Activated CD8-positive, alpha-beta T cell treated with anti-CD3 and anti-CD28 coated beads, Interleukin-2, amount 10 ng/mL, durations not matched to agents 7 days and 5 days (primary cell): ENCODE results near the gene ARHGAP26. TPM values are rescaled to one million over a fixed set of nuclear protein-coding genes. Genes with fewer than 3 reads are reported as not detected.

Experiments
- ATAC-seq: fragments of 150-1000 bp; cut with Tn5 transposase; one replicate; pipeline ENCODE4 v1.10.0; 2021; ENCODE audit warnings: moderate library complexity
- CTCF ChIA-PET: fragments of 350-600 bp; sonication (Branson Sonifier 250); formaldehyde crosslinking; loops from one replicate; lab custom pipeline; 2021; ENCODE audit warnings: antibody characterized with exemption; lab: Charles Lee
- POLR2A ChIA-PET: fragments of 350-600 bp; sonication (Branson Sonifier 250); formaldehyde crosslinking; loops from one replicate; lab custom pipeline; 2021; ENCODE audit warnings: antibody characterized with exemption; lab: Charles Lee
- DNase-seq: peaks from one replicate; pipeline ENCODE4 v3.0.0-alpha.2; 2020
- H3K27ac Mint-ChIP-seq: one replicate; pipeline ENCODE4 v1.8.0; 2021; ENCODE audit warnings: mild to moderate bottlenecking, mixed read lengths
- H3K27me3 Mint-ChIP-seq: one replicate; pipeline ENCODE4 v1.8.0; 2021; ENCODE audit warnings: low read depth, mixed read lengths
- H3K36me3 Mint-ChIP-seq: one replicate; pipeline ENCODE4 v1.8.0; 2021; ENCODE audit warnings: low read depth, mixed read lengths
- H3K4me1 Mint-ChIP-seq: one replicate; pipeline ENCODE4 v1.8.0; 2021; ENCODE audit warnings: low read depth, mixed read lengths
- H3K4me3 Mint-ChIP-seq: one replicate; pipeline ENCODE4 v1.8.0; 2021; ENCODE audit warnings: mild to moderate bottlenecking, mixed read lengths
- H3K9me3 Mint-ChIP-seq: one replicate; pipeline ENCODE4 v1.8.0; 2022; ENCODE audit warnings: mixed read lengths; ENCODE audit not compliant: insufficient read depth
- total RNA-seq, 2 experiments: library from RNA; stranded (reverse); gene quantifications; one replicate each; pipeline ENCODE4 v1.2.3, GENCODE V29; 2021

Gene ARHGAP26
- total RNA-seq, 2 experiments from 2014 or later = 25.4 to 30.3 TPM

DNA sequence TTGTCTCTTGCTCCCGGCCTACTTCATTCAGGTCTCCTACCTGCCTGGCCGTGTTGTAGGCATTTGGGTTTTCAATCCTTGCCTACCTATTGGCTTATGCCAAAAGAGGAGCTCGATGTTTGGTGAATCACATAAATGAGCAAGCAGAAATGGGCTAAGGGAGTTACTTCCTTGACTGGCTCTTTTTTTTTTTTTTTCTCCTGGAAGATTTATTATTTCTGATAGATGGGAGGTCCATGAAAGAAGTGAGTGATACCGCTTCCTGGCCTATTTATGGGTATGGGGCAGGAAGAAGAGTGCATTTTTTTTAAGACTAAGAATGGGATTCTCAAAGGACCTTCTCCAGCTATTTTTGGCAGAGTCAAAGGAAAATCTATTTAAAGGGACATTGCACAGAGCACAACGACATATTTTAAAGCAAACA lies 294.1 kb downstream of the ARHGAP26 start:
- ChIA-PET POLR2A (no interaction called here), CTCF (no interaction called here)
- ATAC-seq = no peak
- H3K4me1 Mint-ChIP-seq = peaks cover 9% of the 10 kb centered on the region
- H3K27ac Mint-ChIP-seq = no peak overlapping the region
- H3K9me3 Mint-ChIP-seq = no peaks in the 10 kb centered on the region
- DNase-seq = no peak
- no peak overlapping the region for H3K4me3 Mint-ChIP-seq
- peaks cover 40% of the 10 kb centered on the region for H3K36me3 Mint-ChIP-seq
- H3K27me3 Mint-ChIP-seq = no peaks in the 10 kb centered on the region

DNA sequence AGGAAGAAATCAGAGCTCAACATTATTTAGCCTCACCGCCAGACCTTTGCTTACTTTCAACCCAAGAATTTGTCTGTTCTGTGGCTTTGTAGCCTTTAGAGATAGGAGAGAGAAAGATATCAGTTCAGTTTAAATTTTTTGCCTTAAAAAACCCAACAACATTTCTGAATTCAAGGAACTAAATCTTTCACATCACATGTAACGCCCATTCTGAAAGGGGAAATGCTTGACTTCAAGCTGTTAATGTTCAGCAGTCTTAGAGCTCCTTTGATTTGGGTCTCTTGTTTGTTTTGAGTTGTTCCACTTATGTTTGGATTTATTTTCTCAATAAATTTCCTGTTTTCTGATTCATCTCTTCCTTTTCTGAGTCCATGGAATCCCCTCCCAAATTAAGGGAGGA lies 294.5 kb downstream of the ARHGAP26 start:
- H3K36me3 Mint-ChIP-seq = peaks cover 42% of the 10 kb centered on the region
- ChIA-PET POLR2A (interaction anchor here (1.2 kb wide), 1 partner anchor 15 kb away, joined by 3 read pairs; no protein-coding TSS in a partner anchor), CTCF (no interaction called here)
- H3K9me3 Mint-ChIP-seq = no peaks in the 10 kb centered on the region
- H3K4me3 Mint-ChIP-seq = no peak overlapping the region
- DNase-seq (no peak), ATAC-seq (no peak)
- H3K4me1 Mint-ChIP-seq = peaks cover 9% of the 10 kb centered on the region
- H3K27me3 Mint-ChIP-seq = no peaks in the 10 kb centered on the region
- H3K27ac Mint-ChIP-seq = no peak overlapping the region

DNA sequence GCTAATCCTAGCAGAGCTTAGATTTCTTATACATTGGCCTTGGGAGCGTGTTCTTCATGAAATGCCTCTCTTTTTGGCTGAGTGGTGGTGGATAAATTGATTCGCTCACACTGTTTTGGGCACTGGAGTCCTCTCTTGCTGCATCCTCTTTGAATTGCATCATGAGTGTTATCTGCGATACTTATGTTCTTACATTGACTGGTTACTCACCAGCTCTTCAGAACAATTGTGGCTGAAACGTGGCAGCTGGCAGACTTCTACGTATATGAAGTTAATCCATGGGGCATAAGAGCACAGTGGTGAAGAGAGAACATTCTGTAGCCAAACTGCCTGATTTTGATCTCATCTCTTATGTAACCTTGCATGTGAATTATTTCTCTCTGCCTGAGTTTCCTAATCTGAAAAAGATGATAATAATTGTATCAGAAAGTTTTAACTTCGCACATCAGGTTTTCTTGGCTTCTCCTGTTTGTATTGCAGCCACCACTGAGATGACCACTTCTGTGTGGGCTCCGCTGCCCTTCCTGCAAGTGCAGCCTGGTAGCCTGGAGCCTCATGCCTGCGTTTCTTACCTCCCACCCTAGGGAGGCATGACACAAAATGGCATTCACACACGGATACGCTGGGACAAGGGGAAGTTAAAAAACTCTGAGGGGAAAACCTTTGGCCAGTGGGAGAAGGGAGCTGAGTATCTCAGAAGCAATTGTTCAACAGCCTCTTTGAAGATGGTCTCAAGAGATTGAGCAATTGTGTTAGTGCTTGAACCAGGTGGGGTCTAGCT lies 295.2 kb downstream of the ARHGAP26 start:
- H3K4me3 Mint-ChIP-seq = no peak overlapping the region
- POLR2A ChIA-PET = interaction anchor here (1.2 kb wide), 1 partner anchor 16 kb away, joined by 3 read pairs; no protein-coding TSS in a partner anchor
- no peak overlapping the region for H3K27ac Mint-ChIP-seq
- ATAC-seq = no peak
- CTCF ChIA-PET = interaction anchor here (1.4 to 1.6 kb wide), 2 partner anchors 8 to 14 kb away, joined by 3 to 6 read pairs; no protein-coding TSS in a partner anchor
- H3K9me3 Mint-ChIP-seq = no peaks in the 10 kb centered on the region
- no peaks in the 10 kb centered on the region for H3K27me3 Mint-ChIP-seq
- H3K4me1 Mint-ChIP-seq = peaks cover 9% of the 10 kb centered on the region
- H3K36me3 Mint-ChIP-seq = peaks cover 46% of the 10 kb centered on the region
- DNase-seq = no peak

DNA sequence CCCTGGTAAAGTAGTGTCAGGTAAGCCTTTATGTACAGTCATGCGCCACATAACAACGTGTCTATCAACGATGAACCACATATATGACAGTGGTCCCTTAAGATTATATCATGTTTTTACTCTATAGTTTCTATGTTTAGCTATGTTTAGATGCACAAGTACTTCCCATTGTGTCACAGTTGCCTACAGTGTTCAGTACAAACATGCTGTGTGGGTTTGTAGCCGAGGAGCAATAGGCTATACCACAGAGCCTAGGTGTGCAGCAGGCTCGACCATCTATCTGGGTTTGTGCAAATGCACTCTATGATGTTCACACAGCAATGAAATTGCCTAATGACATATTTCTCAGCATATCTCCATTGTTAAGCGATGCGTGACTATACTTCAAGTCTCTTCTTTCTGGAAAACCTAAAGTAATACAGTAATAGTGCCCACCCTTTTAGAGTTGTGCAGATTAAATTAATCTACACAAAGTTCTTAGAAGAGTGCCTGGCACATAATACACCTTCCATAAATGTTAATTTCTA lies 295.9 kb downstream of the ARHGAP26 start:
- DNase-seq = no peak
- Mint-ChIP-seq H3K9me3 (no peaks in the 10 kb centered on the region), H3K36me3 (peaks cover 48% of the 10 kb centered on the region), H3K4me1 (peaks cover 9% of the 10 kb centered on the region), H3K4me3 (no peak overlapping the region), H3K27me3 (no peaks in the 10 kb centered on the region), H3K27ac (no peak overlapping the region)
- no peak for ATAC-seq
- ChIA-PET POLR2A (interaction anchor here (1.2 kb wide), 1 partner anchor 16 kb away, joined by 3 read pairs; no protein-coding TSS in a partner anchor), CTCF (interaction anchor here (0.7 to 1.6 kb wide), 3 partner anchors 9 to 214 kb away, joined by 3 to 6 read pairs (median 3); no protein-coding TSS in a partner anchor)

DNA sequence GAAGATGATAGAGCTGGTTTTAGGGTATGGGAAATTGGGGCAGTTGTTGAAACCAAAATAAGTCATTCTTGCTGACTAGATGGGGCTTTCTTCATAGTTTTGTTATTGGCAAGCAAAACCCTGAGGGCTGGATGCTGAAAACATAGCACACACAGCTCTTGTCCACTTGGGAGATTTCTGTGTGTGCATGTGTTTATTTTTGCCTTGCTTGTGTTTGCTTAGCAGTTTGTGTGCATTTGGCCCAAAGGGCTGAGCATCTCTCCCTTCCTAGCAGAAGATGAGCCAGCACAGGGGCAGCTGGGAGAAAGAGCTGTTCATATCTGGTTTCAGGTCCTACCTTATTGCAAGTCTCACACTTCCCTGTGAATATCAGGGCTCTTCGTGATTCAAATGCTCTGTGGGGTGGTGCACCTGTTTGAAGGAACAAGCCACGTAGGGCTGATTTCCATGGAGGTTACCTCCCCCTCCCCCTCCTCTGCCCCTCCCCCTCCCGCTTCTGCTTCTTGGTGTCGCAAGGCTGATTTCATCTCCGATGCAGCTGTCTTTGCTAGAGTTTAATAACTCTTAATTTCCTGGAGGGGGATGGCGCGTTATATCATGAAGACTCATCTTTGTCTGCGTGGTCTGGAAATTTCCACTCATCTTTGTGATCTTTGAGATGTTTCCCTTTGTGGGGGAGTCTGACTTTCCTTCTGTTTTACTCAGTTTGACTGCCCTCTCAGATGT lies 296.5 kb downstream of the ARHGAP26 start:
- Mint-ChIP-seq H3K4me1 (peaks cover 9% of the 10 kb centered on the region), H3K9me3 (no peaks in the 10 kb centered on the region), H3K4me3 (no peak overlapping the region), H3K27ac (no peak overlapping the region), H3K36me3 (peaks cover 48% of the 10 kb centered on the region), H3K27me3 (no peaks in the 10 kb centered on the region)
- ChIA-PET POLR2A (no interaction called here), CTCF (interaction anchor here (0.7 to 1.6 kb wide), 3 partner anchors 10 to 214 kb away, joined by 3 to 6 read pairs (median 3); no protein-coding TSS in a partner anchor)
- DNase-seq (no peak), ATAC-seq (no peak)

DNA sequence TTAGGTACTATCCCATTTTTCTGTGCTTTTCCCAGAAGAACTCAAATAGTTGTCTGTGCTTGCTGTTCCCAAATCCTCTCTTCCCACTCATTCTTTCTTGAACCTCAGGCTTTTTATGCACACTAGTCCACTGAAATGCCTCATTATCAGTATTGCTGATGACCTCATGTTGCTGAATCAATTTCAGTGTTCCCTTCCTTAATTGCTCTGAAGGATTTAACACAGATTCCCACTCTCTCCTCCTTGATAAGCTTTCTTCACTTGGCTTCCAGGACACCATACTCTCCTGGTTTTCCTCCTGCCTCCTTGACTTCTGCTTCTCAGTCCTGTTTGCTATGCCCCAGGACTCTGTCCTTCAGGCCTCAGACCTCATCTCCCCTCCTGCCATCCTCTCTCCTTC lies 298.5 kb downstream of the ARHGAP26 start:
- ChIA-PET POLR2A (no interaction called here), CTCF (no interaction called here)
- no peaks in the 10 kb centered on the region for H3K27me3 Mint-ChIP-seq
- no peak for DNase-seq
- peaks cover 4% of the 10 kb centered on the region for H3K9me3 Mint-ChIP-seq
- H3K4me3 Mint-ChIP-seq = no peak overlapping the region
- peaks cover 9% of the 10 kb centered on the region for H3K4me1 Mint-ChIP-seq
- H3K27ac Mint-ChIP-seq = no peak overlapping the region
- H3K36me3 Mint-ChIP-seq = peaks cover 47% of the 10 kb centered on the region
- ATAC-seq = no peak

DNA sequence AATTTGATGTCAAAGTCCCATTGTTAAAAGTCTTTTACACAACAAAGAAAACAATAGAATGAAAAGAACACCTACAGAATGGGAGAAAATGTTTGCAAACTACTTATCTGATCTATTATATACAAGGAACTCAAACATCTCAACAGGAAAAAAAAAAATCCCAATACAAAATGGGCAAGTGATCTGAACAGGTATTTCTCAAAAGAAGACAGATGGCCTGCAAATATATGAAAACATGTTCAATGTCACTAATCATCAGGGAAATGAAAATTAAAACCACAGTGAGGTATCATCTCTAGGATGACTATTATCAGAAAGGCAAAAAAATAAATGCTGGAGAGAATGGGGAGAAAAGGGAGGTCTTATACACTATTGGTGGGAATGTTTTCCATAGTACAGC lies 301.8 kb downstream of the ARHGAP26 start:
- H3K27ac Mint-ChIP-seq = no peak overlapping the region
- no peak for ATAC-seq
- peaks cover 4% of the 10 kb centered on the region for H3K9me3 Mint-ChIP-seq
- POLR2A ChIA-PET = no interaction called here
- peaks cover 5% of the 10 kb centered on the region for H3K4me1 Mint-ChIP-seq
- no peaks in the 10 kb centered on the region for H3K27me3 Mint-ChIP-seq
- H3K4me3 Mint-ChIP-seq = no peak overlapping the region
- no peak for DNase-seq
- CTCF ChIA-PET = no interaction called here
- H3K36me3 Mint-ChIP-seq = peaks cover 33% of the 10 kb centered on the region

DNA sequence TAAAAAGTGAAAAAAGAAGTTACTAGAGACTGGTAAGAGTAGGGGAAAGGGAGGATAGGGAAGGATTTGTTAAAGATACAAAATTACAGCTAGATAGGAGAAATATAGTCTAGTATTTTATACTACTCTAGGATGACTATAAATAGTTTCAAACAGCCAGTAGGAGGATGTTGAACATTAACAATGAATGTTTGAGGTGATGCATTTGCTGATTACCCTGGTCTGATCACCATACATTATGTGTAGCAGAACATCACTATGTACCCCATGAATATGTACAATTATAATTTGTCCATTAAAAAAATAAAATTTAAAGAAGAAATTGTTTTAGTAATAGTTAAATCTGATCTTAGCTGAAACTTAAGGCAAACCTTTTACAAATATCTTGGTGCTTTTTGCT lies 302.6 kb downstream of the ARHGAP26 start:
- no peak for DNase-seq
- Mint-ChIP-seq H3K4me1 (no peaks in the 10 kb centered on the region), H3K27me3 (no peaks in the 10 kb centered on the region), H3K9me3 (peaks cover 4% of the 10 kb centered on the region), H3K27ac (no peak overlapping the region), H3K4me3 (no peak overlapping the region), H3K36me3 (peaks cover 28% of the 10 kb centered on the region)
- ChIA-PET POLR2A (no interaction called here), CTCF (no interaction called here)
- ATAC-seq = no peak

DNA sequence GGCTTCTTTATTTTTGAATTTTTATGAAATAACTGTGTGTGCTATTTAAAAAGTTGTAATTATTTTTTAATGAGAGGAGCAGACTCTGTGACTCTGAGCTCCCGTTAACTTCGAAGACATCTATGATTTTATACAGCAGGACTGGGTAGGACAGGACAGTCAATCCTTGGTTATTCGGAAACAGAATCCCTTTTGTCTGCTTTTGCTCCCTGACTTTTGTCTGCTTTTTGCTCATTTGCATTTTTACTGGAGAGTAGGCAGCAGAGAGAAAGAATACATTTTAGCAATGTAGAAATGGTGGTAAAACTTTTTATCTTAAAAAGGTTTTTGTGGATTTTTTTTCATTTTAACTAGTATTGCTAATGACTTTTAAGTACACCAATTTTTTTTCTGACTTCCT lies 303.6 kb downstream of the ARHGAP26 start:
- Mint-ChIP-seq H3K27me3 (no peaks in the 10 kb centered on the region), H3K4me3 (no peak overlapping the region), H3K36me3 (peaks cover 22% of the 10 kb centered on the region), H3K4me1 (no peaks in the 10 kb centered on the region), H3K9me3 (peaks cover 4% of the 10 kb centered on the region), H3K27ac (no peak overlapping the region)
- ATAC-seq (no peak), DNase-seq (no peak)
- POLR2A ChIA-PET = no interaction called here
- CTCF ChIA-PET = no interaction called here

DNA sequence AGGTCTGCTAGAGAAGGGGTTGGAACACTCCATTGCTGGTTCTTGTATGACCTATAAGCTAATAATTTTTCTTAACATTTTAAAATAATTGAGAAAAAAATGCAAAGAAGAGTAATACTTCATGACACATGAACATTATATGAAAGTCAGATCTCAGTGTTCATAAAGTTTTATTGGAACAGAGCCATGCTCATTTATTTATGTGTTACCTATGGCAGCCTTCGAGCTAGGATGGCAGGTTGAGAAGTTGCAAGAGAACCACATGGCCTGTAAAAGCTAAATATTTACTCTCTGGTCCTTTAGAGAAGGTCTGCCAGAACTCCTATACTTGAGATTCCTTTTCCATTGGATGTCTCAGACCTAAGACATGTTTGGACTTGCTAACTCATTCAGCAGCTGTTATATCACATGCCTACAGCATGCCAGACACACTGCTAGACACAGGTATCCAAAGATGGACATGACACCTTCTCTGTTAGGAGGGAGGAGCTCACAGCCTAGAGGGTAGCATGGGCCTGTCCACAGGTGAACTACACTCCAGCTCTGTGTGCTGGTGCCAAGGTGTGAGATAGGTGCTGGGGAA lies 304.3 kb downstream of the ARHGAP26 start:
- ChIA-PET CTCF (no interaction called here), POLR2A (no interaction called here)
- DNase-seq (no peak), ATAC-seq (no peak)
- peaks cover 16% of the 10 kb centered on the region for H3K36me3 Mint-ChIP-seq
- no peaks in the 10 kb centered on the region for H3K4me1 Mint-ChIP-seq
- H3K27me3 Mint-ChIP-seq = no peaks in the 10 kb centered on the region
- no peak overlapping the region for H3K4me3 Mint-ChIP-seq
- no peak overlapping the region for H3K27ac Mint-ChIP-seq
- peaks cover 4% of the 10 kb centered on the region for H3K9me3 Mint-ChIP-seq

DNA sequence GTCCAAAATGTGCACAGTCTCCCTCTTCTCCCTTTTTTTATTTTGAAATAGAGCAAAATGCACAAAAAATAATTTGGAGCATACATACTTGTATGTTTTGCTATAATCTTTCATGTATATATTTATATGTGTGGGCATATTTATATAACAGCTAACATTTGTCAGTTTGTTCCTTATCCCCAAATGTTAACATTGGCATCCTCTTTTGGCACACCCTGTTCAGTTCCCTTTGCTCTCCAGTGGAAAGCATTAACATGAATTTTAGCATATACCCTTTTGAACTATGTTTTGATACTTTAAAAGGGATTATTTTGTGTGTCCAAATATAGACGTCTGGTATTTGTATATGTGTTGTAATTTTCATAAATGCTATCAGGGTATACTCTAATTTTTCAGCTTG lies 306.2 kb downstream of the ARHGAP26 start:
- Mint-ChIP-seq H3K9me3 (peaks cover 4% of the 10 kb centered on the region), H3K36me3 (peaks cover 5% of the 10 kb centered on the region), H3K4me1 (no peaks in the 10 kb centered on the region), H3K27ac (no peak overlapping the region), H3K4me3 (no peak overlapping the region), H3K27me3 (no peaks in the 10 kb centered on the region)
- no peak for ATAC-seq
- CTCF ChIA-PET = no interaction called here
- no peak for DNase-seq
- POLR2A ChIA-PET = no interaction called here
